ENCODE results near the gene PFDN4. TPM values are rescaled to one million over a fixed set of nuclear protein-coding genes. Genes with fewer than 3 reads are reported as not detected.

The PFDN4 gene
- total RNA-seq, 1 donor from 2014 or later, result 26.8 TPM

DNA sequence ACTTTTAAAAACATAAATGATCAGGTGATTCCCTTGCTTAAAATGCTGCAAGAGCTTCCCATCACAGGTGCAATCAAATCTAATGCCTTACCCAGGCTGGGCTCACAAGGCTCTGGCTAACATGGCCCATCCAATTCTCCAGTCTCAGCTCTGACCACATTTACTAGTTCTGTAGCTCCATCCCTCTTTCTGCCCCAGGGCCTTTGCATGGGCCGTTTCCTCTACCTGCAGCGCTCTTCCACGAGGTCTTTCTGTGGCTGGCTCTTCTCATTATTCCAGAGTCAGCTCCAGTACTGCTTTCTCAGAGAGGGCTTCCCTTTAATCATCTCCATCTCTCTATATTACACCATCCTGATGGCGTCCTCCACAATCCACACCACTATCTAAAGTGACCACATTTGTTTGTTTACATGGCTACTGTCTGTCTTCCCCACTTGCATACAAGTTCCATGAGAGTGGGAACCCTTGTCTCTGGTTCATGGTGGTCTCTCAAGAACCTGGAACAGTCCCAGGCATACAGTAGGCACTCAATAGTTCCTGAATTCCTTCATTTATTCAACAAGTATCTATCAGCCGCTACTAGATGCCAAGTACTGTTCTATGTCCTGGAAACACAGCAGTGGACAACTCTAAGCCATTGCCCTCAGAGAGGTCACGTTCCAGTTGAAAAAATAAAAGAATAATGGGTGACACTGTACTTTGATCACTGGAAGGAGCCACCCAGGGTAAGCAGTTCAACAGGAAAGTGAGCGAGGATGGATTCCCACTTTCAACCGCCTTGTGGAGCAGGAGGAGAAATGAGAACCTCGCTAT, 46.7 kb upstream of the PFDN4 start:
- Mint-ChIP-seq H3K4me3 (ENCODE audit: low read depth) (no peak overlapping the region), H3K4me1 (ENCODE audit: low read depth) (no peaks in the 10 kb centered on the region), H3K27ac (no peak overlapping the region), H3K27me3 (peaks cover 25% of the 10 kb centered on the region), H3K9me3 (ENCODE audit: low read depth) (no peaks in the 10 kb centered on the region), H3K36me3 (ENCODE audit: insufficient read depth) (no peaks in the 10 kb centered on the region)
- TF ChIP-seq, protein P1, sequence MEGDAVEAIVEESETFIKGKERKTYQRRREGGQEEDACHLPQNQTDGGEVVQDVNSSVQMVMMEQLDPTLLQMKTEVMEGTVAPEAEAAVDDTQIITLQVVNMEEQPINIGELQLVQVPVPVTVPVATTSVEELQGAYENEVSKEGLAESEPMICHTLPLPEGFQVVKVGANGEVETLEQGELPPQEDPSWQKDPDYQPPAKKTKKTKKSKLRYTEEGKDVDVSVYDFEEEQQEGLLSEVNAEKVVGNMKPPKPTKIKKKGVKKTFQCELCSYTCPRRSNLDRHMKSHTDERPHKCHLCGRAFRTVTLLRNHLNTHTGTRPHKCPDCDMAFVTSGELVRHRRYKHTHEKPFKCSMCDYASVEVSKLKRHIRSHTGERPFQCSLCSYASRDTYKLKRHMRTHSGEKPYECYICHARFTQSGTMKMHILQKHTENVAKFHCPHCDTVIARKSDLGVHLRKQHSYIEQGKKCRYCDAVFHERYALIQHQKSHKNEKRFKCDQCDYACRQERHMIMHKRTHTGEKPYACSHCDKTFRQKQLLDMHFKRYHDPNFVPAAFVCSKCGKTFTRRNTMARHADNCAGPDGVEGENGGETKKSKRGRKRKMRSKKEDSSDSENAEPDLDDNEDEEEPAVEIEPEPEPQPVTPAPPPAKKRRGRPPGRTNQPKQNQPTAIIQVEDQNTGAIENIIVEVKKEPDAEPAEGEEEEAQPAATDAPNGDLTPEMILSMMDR (IDR thresholded peaks at IDR 0.05; ENCODE audit: unreplicated experiment), result no peak
- no peak for DNase-seq (ENCODE audit: low spot score, unreplicated experiment)

DNA sequence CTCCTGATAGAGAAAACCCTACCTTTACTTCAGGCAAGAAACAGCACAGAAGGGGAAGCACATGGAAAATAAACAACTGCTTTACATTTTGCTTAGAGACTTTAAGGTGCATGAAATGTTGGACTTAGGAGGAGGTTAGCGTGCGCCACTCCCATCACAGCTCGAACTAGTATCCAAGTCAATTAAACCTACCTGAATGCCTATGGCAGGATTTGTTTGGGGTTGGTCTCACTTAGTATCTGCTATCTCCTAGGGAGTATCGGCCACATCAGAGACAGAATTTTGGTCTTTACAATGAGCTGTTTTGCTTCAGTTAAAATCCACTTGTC, 46.1 kb upstream of the PFDN4 start:
- Mint-ChIP-seq H3K27me3 (peaks cover 22% of the 10 kb centered on the region), H3K27ac (no peak overlapping the region), H3K4me3 (ENCODE audit: low read depth) (no peak overlapping the region), H3K36me3 (ENCODE audit: insufficient read depth) (no peaks in the 10 kb centered on the region), H3K9me3 (ENCODE audit: low read depth) (no peaks in the 10 kb centered on the region), H3K4me1 (ENCODE audit: low read depth) (no peaks in the 10 kb centered on the region)
- TF ChIP-seq, protein P1 (IDR thresholded peaks at IDR 0.05; ENCODE audit: unreplicated experiment), result no peak
- no peak for DNase-seq (ENCODE audit: low spot score, unreplicated experiment)

DNA sequence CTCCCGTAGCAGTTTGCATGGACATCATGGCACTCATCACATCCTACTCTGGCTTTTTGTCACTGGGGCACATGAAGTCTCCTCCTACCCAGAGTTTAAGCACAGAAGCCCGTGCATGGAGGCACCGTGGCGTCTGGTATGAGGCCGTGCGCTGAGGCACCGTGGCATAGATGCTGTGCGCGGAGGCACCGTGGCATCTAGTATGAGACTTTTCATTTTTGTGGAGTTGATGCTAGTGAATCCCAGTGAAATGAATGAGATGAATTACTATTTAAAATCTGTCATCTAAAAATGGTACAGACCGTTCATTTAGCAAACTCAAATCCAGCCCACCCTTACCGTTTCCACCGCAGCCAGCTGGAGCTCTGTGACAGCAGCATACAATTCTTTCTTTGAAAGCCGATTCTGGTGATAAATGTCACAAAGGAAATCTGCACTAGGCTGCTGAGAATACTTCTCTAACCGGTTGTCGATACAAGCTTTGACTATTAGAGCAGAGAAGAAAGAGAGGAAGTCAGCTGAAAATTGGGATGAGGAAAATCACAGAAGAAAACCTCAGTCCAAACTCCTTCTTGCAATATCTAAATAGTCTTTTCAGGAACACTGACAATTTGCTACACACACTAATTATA, 45.4 kb upstream of the PFDN4 start:
- Mint-ChIP-seq H3K4me3 (ENCODE audit: low read depth) (no peak overlapping the region), H3K4me1 (ENCODE audit: low read depth) (no peaks in the 10 kb centered on the region), H3K27ac (no peak overlapping the region)

DNA sequence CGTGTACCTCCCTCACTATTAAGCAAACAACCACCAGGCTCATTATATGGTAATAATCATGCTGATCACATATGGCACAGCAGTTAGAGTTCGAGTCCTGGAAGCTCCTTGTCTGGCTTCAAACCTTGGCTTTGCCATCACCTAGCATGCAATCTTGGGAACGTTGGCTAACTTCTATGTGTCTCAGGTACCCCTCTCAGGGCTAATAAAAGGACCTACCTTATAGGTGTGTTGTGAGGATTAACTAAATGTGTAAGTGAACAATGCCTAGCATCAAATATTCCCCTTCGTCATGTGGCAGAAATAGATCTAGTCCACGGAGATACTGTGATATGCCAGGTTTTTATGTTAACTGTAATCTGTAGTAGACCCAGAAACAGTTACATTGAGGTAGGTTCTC, 44.5 kb upstream of the PFDN4 start:
- Mint-ChIP-seq H3K27me3 (peaks cover 18% of the 10 kb centered on the region), H3K4me1 (ENCODE audit: low read depth) (no peaks in the 10 kb centered on the region), H3K36me3 (ENCODE audit: insufficient read depth) (no peaks in the 10 kb centered on the region), H3K4me3 (ENCODE audit: low read depth) (no peak overlapping the region), H3K9me3 (ENCODE audit: low read depth) (no peaks in the 10 kb centered on the region), H3K27ac (no peak overlapping the region)
- DNase-seq (ENCODE audit: low spot score, unreplicated experiment), result no peak
- TF ChIP-seq, protein P1 (IDR thresholded peaks at IDR 0.05; ENCODE audit: unreplicated experiment), result no peak

More for the DNA sequence above, 45.4 kb upstream of the PFDN4 start:
- TF ChIP-seq, protein P1 (IDR thresholded peaks at IDR 0.05; ENCODE audit: unreplicated experiment), result no peak
- no peak for DNase-seq (ENCODE audit: low spot score, unreplicated experiment)
- peaks cover 19% of the 10 kb centered on the region for H3K27me3 Mint-ChIP-seq
- H3K9me3 Mint-ChIP-seq (ENCODE audit: low read depth), result no peaks in the 10 kb centered on the region
- no peaks in the 10 kb centered on the region for H3K36me3 Mint-ChIP-seq (ENCODE audit: insufficient read depth)

DNA sequence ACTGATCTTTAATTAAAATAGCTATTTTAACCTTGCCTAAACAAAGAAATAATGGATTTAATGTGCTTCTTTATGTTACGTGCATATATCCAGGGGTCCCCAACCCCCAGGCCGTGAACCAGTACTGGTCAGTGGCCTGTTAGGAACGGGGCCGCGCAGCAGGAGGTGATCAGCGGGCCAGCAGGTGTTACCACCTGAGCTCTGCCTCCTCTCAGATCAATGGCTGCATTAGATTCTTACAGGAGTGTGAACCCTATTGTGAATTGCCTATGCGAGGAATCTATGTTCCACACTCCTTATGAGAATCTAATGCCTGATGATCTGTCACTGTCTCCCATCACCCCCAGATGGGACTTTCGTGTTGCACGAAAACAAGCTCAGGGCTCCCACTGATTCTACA, 42.9 kb upstream of the PFDN4 start:
- Mint-ChIP-seq H3K4me1 (ENCODE audit: low read depth) (no peaks in the 10 kb centered on the region), H3K4me3 (ENCODE audit: low read depth) (no peak overlapping the region), H3K27me3 (peaks cover 34% of the 10 kb centered on the region), H3K36me3 (ENCODE audit: insufficient read depth) (no peaks in the 10 kb centered on the region), H3K9me3 (ENCODE audit: low read depth) (no peaks in the 10 kb centered on the region), H3K27ac (no peak overlapping the region)
- TF ChIP-seq, protein P1 (IDR thresholded peaks at IDR 0.05; ENCODE audit: unreplicated experiment), result no peak
- DNase-seq (ENCODE audit: low spot score, unreplicated experiment), result no peak
